Measurements from ENCODE around the gene FAM210A.

The FAM210A gene

DNA sequence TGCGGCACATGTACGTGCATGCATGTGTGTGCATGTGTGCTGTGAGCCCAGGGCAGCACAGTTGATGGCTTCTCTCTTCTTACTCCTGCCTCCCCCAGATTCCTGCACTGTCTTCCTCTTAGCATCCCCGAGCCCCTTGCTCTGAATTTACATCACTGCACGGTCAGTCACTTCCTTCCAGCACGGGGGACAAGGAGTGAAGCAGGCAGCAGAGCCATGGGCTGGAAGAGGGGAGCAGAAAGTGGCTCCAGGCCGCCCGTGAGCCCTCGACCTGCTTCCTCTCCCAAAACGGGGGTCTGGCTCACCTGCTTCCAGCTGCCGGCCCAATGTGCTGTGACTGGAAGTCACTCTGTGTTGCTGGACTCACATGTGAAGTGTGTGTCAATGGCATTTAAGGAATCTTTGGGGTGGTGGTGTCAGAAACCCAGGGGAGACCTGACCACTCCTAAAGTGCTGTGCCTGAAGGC lies 106.1 kb downstream of the FAM210A start:
- DNase-seq = no peak

DNA sequence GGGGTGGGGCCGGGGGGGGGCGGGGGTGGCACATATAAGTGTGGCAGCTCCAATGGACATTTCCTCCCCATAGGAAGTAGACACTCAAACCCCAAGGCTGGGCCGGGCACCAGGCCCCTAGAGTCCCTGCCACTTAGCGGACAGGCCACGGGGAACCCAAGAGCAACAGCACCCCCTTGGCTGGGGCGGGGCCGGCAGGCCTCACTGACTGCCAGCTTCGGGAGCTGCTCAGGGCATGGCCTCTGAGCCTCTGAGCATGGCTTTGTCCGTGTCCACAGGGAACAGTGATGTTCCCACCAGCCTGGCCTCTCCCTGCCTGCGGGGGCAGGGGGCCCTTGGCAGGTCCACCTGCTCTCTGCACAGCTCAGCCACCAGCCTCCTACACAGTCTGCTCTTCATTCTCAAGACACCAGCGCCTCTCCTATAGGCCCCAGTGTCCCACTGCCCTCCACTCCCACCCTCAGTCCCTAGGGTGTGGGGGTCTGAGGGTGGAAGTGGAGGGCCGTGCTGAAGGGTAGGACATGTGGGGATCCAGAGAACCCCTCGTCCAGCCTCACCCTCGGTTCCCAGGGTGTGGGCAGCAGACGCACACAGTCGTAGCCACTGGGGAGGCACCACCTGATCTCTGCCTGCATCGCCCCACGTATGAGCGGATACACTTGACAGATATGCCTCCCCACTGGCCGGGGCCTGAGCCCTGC lies 106.7 kb downstream of the FAM210A start:
- DNase-seq = no peak

DNA sequence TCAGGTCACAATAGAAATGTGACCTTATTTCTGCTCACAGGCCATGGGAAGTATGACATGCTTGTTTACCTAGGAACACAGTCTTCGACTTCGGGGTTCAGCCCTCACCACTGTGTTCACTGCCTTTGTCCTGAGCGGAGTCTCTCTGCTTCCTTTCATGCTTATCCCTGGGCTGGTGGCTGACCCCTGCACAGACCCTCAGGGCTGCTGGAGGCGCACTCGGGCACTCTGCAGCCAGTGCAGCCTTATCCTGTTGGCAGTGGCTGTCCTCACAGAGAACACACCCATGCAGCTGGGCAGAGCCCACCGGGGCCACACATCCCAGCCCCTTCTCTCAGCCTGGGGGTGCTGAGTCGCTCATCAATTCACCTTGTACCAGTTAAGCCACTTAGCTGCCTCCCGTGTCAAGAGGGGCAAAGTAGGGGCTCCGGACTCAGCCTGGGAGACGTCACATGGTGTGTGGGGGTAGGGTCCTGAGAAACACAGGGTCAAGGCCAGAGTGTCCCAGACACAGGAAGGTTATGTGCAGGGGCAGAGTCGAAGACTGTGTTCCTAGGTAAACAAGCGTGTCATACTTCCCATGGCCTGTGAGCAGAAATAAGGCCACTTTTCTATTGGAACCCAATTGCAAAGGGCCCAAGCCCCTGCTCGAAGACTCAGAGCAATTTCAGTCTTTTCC lies 107.5 kb downstream of the FAM210A start:
- no peak for DNase-seq

DNA sequence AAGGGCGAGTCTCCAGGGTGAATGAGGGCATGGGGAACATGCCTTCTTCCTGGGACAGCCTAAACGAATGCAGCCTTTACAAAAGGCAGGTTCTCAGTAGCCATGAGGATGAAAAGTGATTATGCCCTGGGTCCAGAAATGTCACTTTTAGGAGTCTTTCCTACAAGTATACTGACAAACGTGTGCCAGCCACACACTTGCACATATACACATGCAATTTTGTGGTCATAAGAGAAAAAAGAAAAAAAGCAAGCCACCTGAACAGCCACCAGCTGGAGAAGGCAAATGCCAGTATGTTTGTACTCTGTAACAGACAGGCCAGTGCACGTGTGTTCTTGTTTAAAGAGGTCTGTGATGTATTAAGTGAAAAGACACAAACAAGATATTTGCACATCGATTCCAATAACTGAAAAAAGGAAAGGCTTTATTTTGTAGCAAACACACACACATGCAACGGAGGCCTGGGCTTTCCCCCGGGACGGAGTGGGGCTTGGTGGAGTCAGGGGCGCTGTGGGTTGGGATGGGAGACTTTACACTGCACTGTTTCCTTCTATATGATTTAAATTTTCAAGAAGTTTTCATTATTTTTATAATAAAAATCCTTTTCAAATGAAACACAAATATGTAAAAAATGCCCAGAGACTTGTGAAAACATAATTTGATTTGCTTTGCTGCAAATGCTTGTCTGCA lies 108.4 kb downstream of the FAM210A start:
- no peak for DNase-seq

DNA sequence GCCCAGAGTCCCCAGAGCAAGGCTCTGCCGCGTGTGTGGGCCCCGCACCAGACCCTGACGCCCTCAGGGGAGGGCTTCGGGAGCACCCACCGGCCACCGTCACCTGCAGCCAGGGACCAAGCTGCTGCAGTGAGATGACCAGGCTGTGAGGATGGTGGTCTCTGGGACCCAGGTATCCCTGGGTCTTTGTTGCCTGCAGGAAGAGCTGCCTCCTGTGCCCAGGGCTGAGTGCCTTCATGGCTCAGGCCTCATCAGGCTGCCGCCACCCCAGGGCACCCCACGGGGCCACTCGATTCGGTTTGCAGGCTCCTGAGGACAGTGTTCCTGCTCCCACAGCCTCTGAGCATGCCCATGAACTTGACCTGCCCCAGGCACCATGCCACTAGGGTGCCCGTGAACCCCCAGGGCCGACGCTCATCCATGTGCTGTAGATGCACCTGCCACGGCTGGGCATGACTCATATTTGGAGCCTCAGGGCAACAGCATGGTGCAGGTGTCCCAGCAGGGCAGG lies 109.8 kb downstream of the FAM210A start:
- DNase-seq = no peak

DNA sequence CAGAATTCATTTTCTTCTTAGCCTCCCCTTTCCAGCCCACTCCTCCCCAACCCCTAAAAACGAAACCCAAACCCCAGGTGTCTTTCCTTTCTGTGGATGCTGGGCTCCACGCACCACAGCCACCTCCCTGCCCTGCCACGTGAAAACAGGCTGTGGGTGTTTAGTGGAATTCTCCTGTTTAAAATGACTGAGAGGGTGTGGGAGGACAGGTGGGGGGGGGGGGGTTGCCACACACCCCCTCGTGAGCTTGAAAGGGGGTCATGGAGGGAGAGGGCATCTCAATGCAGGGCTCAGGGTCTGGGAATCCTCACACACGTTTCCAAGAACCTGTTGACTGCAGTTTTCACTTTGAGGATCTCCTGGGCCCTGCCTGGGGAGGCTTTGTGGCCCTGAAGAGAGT lies 110.3 kb downstream of the FAM210A start:
- no peak for DNase-seq

DNA sequence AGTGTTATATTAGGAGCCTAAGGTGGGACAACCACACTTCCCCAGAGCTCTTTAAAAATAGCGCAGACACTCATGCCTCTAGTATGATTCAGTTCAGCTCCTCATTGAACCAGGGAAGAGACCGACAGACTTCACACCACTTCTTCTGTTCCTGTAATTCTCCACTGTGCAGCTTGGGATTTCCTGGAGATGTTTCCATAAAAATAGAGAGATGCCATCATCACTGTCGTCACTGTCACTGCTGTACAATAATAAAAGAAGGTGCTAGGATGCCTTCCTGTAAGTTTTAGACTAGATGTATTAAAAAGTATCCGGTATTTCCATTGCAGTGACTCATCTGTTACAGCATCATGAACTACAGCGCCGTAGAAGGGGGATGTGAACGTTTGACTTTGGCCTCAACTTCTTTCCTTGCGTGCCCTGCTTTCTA lies 110.9 kb downstream of the FAM210A start:
- no peak for DNase-seq

DNA sequence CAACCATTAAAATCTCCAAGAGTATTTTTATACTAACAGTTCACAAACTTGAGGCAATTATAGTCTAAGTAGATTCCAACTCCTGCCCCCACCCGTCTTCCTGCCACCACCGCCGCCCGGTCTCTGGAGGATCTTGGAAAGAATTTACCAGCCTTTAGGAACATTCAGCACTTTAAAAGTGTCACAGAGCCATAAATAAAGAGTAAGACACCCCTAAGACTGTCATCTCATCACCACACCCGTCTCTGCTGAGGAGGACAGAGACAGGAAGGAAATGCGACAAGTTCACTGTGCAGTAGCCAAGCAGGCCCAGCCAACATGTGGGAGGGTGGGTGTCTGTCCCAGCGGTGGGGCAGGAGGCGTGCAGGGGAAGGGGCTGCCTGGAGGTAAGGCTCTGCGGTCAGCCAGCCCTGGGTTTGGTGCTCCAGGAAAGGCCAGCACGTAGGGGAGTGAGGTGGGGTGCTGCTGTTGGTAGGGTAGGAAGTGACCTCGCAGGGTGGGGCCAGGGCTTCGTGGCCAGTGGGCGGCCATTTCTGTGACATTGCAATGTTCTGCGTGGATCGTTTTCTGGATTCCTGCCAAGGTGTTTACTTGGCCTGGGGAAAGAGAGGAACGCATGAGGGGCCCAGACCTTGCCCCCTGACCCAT lies 111.6 kb downstream of the FAM210A start:
- no peak for DNase-seq

DNA sequence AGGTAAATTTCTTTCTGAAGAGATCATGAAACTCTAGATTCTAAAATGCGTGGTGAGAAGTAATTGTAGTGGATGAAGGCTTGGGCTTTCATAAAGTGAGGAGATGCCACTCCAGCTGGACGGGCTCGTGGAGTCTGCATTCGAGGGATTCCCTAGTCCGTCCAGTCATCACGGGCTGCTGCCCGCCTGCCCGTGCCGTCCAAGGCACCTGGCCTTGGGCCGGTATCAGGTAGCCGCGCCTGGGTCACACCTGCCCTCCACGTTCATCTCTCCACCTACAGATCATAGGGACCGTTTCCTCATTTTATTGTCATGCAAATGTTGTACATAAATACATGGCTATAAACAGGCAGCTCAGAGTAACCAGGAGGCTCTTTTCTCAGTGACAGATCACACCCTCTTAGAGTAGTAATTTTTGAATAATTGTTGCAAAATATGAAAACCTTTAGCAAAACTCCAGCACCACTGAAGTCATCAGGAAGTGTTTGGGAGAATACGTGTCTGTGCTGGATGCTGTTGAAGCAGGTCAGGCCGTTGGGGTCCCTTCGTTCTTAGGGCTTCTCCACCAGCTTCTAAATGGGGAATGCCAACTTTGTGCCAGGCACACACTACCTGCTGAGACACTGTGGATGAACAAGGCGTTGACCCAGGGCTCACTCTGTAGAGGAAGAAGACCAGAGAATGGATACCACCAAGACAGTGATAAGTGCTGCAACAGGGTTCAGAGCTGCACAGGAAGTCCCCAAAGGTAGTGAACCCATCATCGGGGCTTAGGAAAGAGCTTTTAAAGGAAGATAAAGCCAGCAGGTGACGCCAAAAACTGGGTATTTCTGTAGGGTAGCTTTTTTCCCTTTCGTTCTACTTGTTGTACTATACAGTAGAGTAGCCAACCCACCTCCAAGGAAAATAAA lies 112.5 kb downstream of the FAM210A start:
- peak; percentile 86 for DNase-seq
